Measurements from ENCODE around the gene ITSN1.
A peak's percentile ranks its signal among the peaks of the same experiment; 100 is the strongest.
"Not testable (repeated sequence)": the region's sequence is repeated elsewhere in the genome, so short reads cannot be mapped to it uniquely, and the experiment has no call there.

The ITSN1 gene

GRCh38 chr21:33909756-33910155, 267.5 kb downstream of the ITSN1 start:
- no peaks in the 10 kb centered on the region for H3K9me3 Mint-ChIP-seq
- peaks cover 32% of the 10 kb centered on the region for H3K36me3 Mint-ChIP-seq
- no peaks in the 10 kb centered on the region for H3K27me3 Mint-ChIP-seq
- peaks cover 12% of the 10 kb centered on the region for H3K4me1 Mint-ChIP-seq
- no peak overlapping the region for H3K4me3 Mint-ChIP-seq
- no peak for DNase-seq (ENCODE audit: low spot score in 2 of 2)
- no peak overlapping the region for H3K27ac Mint-ChIP-seq
- ATAC-seq (ENCODE audit: low read depth), result no peak

- Mint-ChIP-seq H3K27ac (peak overlapping the region; percentile 99), H3K27me3 (no peaks in the 10 kb centered on the region), H3K4me1 (peaks cover 23% of the 10 kb centered on the region), H3K36me3 (peaks cover 18% of the 10 kb centered on the region), H3K9me3 (no peaks in the 10 kb centered on the region), H3K4me3 (peak overlapping the region; percentile 62)
- DNase-seq (ENCODE audit: low spot score in 2 of 2) (no peak), ATAC-seq (ENCODE audit: low read depth) (no peak)
Observed at GRCh38 chr21:33914188-33914587, 271.9 kb downstream of the ITSN1 start.

- H3K36me3 Mint-ChIP-seq, result peaks cover 9% of the 10 kb centered on the region
- no peaks in the 10 kb centered on the region for H3K9me3 Mint-ChIP-seq
- peak within 1 kb of the TSS; percentile 100 for H3K4me3 Mint-ChIP-seq
- peak within 1 kb of the TSS; percentile 99 for H3K27ac Mint-ChIP-seq
- ATAC-seq (ENCODE audit: low read depth), result peak; percentile 98
- peaks cover 18% of the 10 kb centered on the region for H3K4me1 Mint-ChIP-seq
- H3K27me3 Mint-ChIP-seq, result no peaks in the 10 kb centered on the region
- peak; percentile 91 to 94 for DNase-seq (ENCODE audit: low spot score in 2 of 2)
Observed at GRCh38 chr21:33915368-33916199, 273.3 kb downstream of the ITSN1 start, which contains the start of gene ATP5PO. TSS of gene ATP5PO (minus strand) at chr21:33915804. CDS start at chr21:33915763, 41 bp downstream.

GRCh38 chr21:33916200-33916567, 273.9 kb downstream of the ITSN1 start:
- Mint-ChIP-seq H3K27me3 (no peaks in the 10 kb centered on the region), H3K9me3 (no peaks in the 10 kb centered on the region), H3K27ac (peak overlapping the region; percentile 99), H3K4me1 (peaks cover 18% of the 10 kb centered on the region), H3K4me3 (peak overlapping the region; percentile 100), H3K36me3 (peaks cover 7% of the 10 kb centered on the region)
- DNase-seq (ENCODE audit: low spot score in 2 of 2), result no peak
- no peak for ATAC-seq (ENCODE audit: low read depth)

- H3K9me3 Mint-ChIP-seq, result no peaks in the 10 kb centered on the region
- H3K4me3 Mint-ChIP-seq, result no peak overlapping the region
- peaks cover 6% of the 10 kb centered on the region for H3K36me3 Mint-ChIP-seq
- no peak overlapping the region for H3K27ac Mint-ChIP-seq
- no peak for DNase-seq (ENCODE audit: low spot score in 2 of 2)
- peaks cover 18% of the 10 kb centered on the region for H3K4me1 Mint-ChIP-seq
- no peaks in the 10 kb centered on the region for H3K27me3 Mint-ChIP-seq
- no peak for ATAC-seq (ENCODE audit: low read depth)
Observed at GRCh38 chr21:33917421-33917820, 275.1 kb downstream of the ITSN1 start.

- peak; percentile 84 to 88 for DNase-seq (ENCODE audit: low spot score in 2 of 2)
- Mint-ChIP-seq H3K4me3 (no peak overlapping the region), H3K36me3 (no peaks in the 10 kb centered on the region), H3K27me3 (no peaks in the 10 kb centered on the region), H3K4me1 (peaks cover 3% of the 10 kb centered on the region), H3K27ac (no peak overlapping the region), H3K9me3 (no peaks in the 10 kb centered on the region)
- peak; percentile 99 for ATAC-seq (ENCODE audit: low read depth)
Observed at GRCh38 chr21:33924079-33924765, 281.9 kb downstream of the ITSN1 start.

- ATAC-seq (ENCODE audit: low read depth) (no peak), DNase-seq (ENCODE audit: low spot score in 2 of 2) (no peak)
- no peaks in the 10 kb centered on the region for H3K36me3 Mint-ChIP-seq
- H3K27me3 Mint-ChIP-seq, result no peaks in the 10 kb centered on the region
- peaks cover 3% of the 10 kb centered on the region for H3K4me1 Mint-ChIP-seq
- no peak overlapping the region for H3K4me3 Mint-ChIP-seq
- H3K9me3 Mint-ChIP-seq, result no peaks in the 10 kb centered on the region
- H3K27ac Mint-ChIP-seq, result no peak overlapping the region
Observed at GRCh38 chr21:33924766-33925100, 282.4 kb downstream of the ITSN1 start.

GRCh38 chr21:33926248-33926647, 283.9 kb downstream of the ITSN1 start:
- H3K36me3 Mint-ChIP-seq; ATAC-seq (ENCODE audit: low read depth); H3K4me1 Mint-ChIP-seq; DNase-seq (ENCODE audit: low spot score in 2 of 2); H3K27ac Mint-ChIP-seq; H3K9me3 Mint-ChIP-seq; H3K4me3 Mint-ChIP-seq; H3K27me3 Mint-ChIP-seq: not testable (repeated sequence)

- H3K36me3 Mint-ChIP-seq; DNase-seq (ENCODE audit: low spot score in 2 of 2); H3K9me3 Mint-ChIP-seq; H3K27me3 Mint-ChIP-seq; H3K4me1 Mint-ChIP-seq: not testable (repeated sequence)
- H3K4me3 Mint-ChIP-seq, result peak overlapping the region; percentile 95
- peak overlapping the region; percentile 92 for H3K27ac Mint-ChIP-seq
- ATAC-seq (ENCODE audit: low read depth), result peak; percentile 22
Observed at GRCh38 chr21:33931052-33931798, 288.9 kb downstream of the ITSN1 start.

- Mint-ChIP-seq H3K27ac (peak overlapping the region; percentile 92), H3K4me1 (peaks cover 7% of the 10 kb centered on the region), H3K4me3 (peak overlapping the region; percentile 95), H3K27me3 (no peaks in the 10 kb centered on the region), H3K9me3 (no peaks in the 10 kb centered on the region), H3K36me3 (no peaks in the 10 kb centered on the region)
- DNase-seq (ENCODE audit: low spot score in 2 of 2) (no peak), ATAC-seq (ENCODE audit: low read depth) (peak; percentile 48)
Observed at GRCh38 chr21:33931799-33932390, 289.6 kb downstream of the ITSN1 start.

- Mint-ChIP-seq H3K27ac (no peak overlapping the region), H3K36me3 (no peaks in the 10 kb centered on the region), H3K9me3 (no peaks in the 10 kb centered on the region), H3K4me1 (peaks cover 7% of the 10 kb centered on the region), H3K27me3 (no peaks in the 10 kb centered on the region), H3K4me3 (peak overlapping the region; percentile 95)
- no peak for DNase-seq (ENCODE audit: low spot score in 2 of 2)
- no peak for ATAC-seq (ENCODE audit: low read depth)
Observed at GRCh38 chr21:33932731-33933130, 290.4 kb downstream of the ITSN1 start.

- no peak overlapping the region for H3K4me3 Mint-ChIP-seq
- H3K4me1 Mint-ChIP-seq, result peaks cover 13% of the 10 kb centered on the region
- no peak for ATAC-seq (ENCODE audit: low read depth)
Observed at GRCh38 chr21:33936301-33937038, 294.2 kb downstream of the ITSN1 start.

GRCh38 chr21:33937146-33937545, 294.8 kb downstream of the ITSN1 start:
- ATAC-seq (ENCODE audit: low read depth) (no peak), DNase-seq (ENCODE audit: low spot score in 2 of 2) (no peak)
- no peak overlapping the region for H3K4me3 Mint-ChIP-seq
- H3K4me1 Mint-ChIP-seq, result peaks cover 8% of the 10 kb centered on the region
- no peaks in the 10 kb centered on the region for H3K27me3 Mint-ChIP-seq
- H3K9me3 Mint-ChIP-seq, result no peaks in the 10 kb centered on the region
- no peaks in the 10 kb centered on the region for H3K36me3 Mint-ChIP-seq
- H3K27ac Mint-ChIP-seq, result no peak overlapping the region

More at GRCh38 chr21:33936301-33937038, 294.2 kb downstream of the ITSN1 start:
- Mint-ChIP-seq H3K36me3 (no peaks in the 10 kb centered on the region), H3K27me3 (no peaks in the 10 kb centered on the region), H3K9me3 (no peaks in the 10 kb centered on the region), H3K27ac (no peak overlapping the region)
- no peak for DNase-seq (ENCODE audit: low spot score in 2 of 2)
